H9 (cell line): Measurements from ENCODE around the gene RNF31. TPM values are rescaled to one million over a fixed set of nuclear protein-coding genes. Genes with fewer than 3 reads are reported as not detected.

ENCODE experiments used
- DNase-seq: peaks from one replicate; pipeline ENCODE4 v3.0.0-alpha.2; 2017
- H2AFZ ChIP-seq: one replicate; pipeline ENCODE4 v1.6.1; 2013; ENCODE audit warnings: mild to moderate bottlenecking, low read length, control low read depth, moderate library complexity
- H2AK5ac ChIP-seq: 2 replicates; pipeline ENCODE4 v1.6.1; 2013; ENCODE audit warnings: low read length, control low read depth, mixed read lengths; ENCODE audit not compliant: insufficient read length
- H2BK120ac ChIP-seq: one replicate; pipeline ENCODE4 v1.6.1; 2013; ENCODE audit warnings: low read depth, mild to moderate bottlenecking, low read length, control low read depth, inconsistent platforms; ENCODE audit not compliant: poor library complexity, severe bottlenecking
- H2BK12ac ChIP-seq: 2 replicates; pipeline ENCODE4 v1.6.1; 2013; ENCODE audit warnings: low read length, control low read depth, mixed read lengths, low read depth; ENCODE audit not compliant: insufficient read length
- H2BK15ac ChIP-seq: 2 replicates; pipeline ENCODE4 v1.6.1; 2013; ENCODE audit warnings: low read depth, low read length, control low read depth
- H2BK20ac ChIP-seq: one replicate; pipeline ENCODE4 v1.6.1; 2013; ENCODE audit warnings: low read depth, mild to moderate bottlenecking, low read length, control low read depth, inconsistent platforms; ENCODE audit not compliant: poor library complexity, severe bottlenecking
- H2BK5ac ChIP-seq: 2 replicates; pipeline ENCODE4 v1.6.1; 2013; ENCODE audit warnings: low read length, control low read depth, mixed read lengths; ENCODE audit not compliant: insufficient read length
- H3K14ac ChIP-seq: 2 replicates; pipeline ENCODE4 v1.6.1; 2013; ENCODE audit warnings: low read length, control low read depth; ENCODE audit not compliant: insufficient read depth
- H3K18ac ChIP-seq: 2 replicates; pipeline ENCODE4 v1.6.1; 2013; ENCODE audit warnings: low read depth, mild to moderate bottlenecking, mixed read lengths, low read length, control low read depth; ENCODE audit not compliant: insufficient read length
- H3K23ac ChIP-seq: 2 replicates; pipeline ENCODE4 v1.6.1; 2013; ENCODE audit warnings: low read length, control low read depth, mixed read lengths, low read depth; ENCODE audit not compliant: insufficient read length
- H3K23me2 ChIP-seq: 2 replicates; pipeline ENCODE4 v1.6.1; 2013; ENCODE audit warnings: low read depth, mild to moderate bottlenecking, mixed read lengths, low read length, control low read depth; ENCODE audit not compliant: insufficient read length, poor library complexity, severe bottlenecking
- H3K27ac ChIP-seq: 2 replicates; pipeline ENCODE4 v1.5.1; 2013; ENCODE audit warnings: low read length, control low read depth, mixed read lengths, low read depth; ENCODE audit not compliant: insufficient read length
- H3K27me3 ChIP-seq: 2 replicates; pipeline ENCODE4 v1.6.1; 2013; ENCODE audit warnings: low read length, control low read depth, inconsistent platforms; ENCODE audit not compliant: insufficient read depth
- H3K4ac ChIP-seq: 2 replicates; pipeline ENCODE4 v1.6.1; 2013; ENCODE audit warnings: low read depth, mild to moderate bottlenecking, control low read depth, inconsistent platforms, low read length, moderate library complexity
- H3K4me1 ChIP-seq: 2 replicates; pipeline ENCODE4 v1.6.1; 2013; ENCODE audit warnings: low read length, control low read depth, inconsistent platforms; ENCODE audit not compliant: insufficient read depth
- H3K4me2 ChIP-seq: 2 replicates; pipeline ENCODE4 v1.6.1; 2013; ENCODE audit warnings: low read length, control low read depth, mixed read lengths; ENCODE audit not compliant: insufficient read length, insufficient read depth
- H3K56ac ChIP-seq: 2 replicates; pipeline ENCODE4 v1.6.1; 2013; ENCODE audit warnings: low read depth, mild to moderate bottlenecking, mixed read lengths, low read length, control low read depth; ENCODE audit not compliant: insufficient read length
- H3K79me1 ChIP-seq: 2 replicates; pipeline ENCODE4 v1.6.1; 2013; ENCODE audit warnings: low read depth, mild to moderate bottlenecking, moderate library complexity, low read length, control low read depth, inconsistent platforms; ENCODE audit not compliant: insufficient read depth, poor library complexity, severe bottlenecking
- H3K79me2 ChIP-seq: 2 replicates; pipeline ENCODE4 v1.6.1; 2013; ENCODE audit warnings: low read length, control low read depth, inconsistent platforms; ENCODE audit not compliant: insufficient read depth
- H3K9ac ChIP-seq: 2 replicates; pipeline ENCODE4 v1.6.1; 2013; ENCODE audit warnings: low read length, control low read depth, mixed read lengths; ENCODE audit not compliant: insufficient read length; ENCODE audit errors: extremely low read depth
- H3K9me3 ChIP-seq: one replicate; pipeline ENCODE4 v1.6.1; 2013; ENCODE audit warnings: low read depth, low read length, inconsistent platforms; ENCODE audit not compliant: control insufficient read depth
- H3T11ph ChIP-seq: one replicate; pipeline ENCODE4 v1.6.1; 2013; ENCODE audit warnings: mild to moderate bottlenecking, low read length, control low read depth, inconsistent platforms
- H4K20me1 ChIP-seq: one replicate; pipeline ENCODE4 v1.6.1; 2013; ENCODE audit not compliant: control insufficient read depth, insufficient read length, insufficient read depth
- H4K5ac ChIP-seq: 2 replicates; pipeline ENCODE4 v1.6.1; 2013; ENCODE audit warnings: low read depth, mild to moderate bottlenecking, mixed read lengths, low read length, control low read depth; ENCODE audit not compliant: insufficient read length
- H4K8ac ChIP-seq: replicated peaks from 2 replicates; pipeline ENCODE4 v1.6.1; 2013; ENCODE audit warnings: low read length, control low read depth, mixed read lengths, low read depth; ENCODE audit not compliant: insufficient read length
- H4K91ac ChIP-seq: 2 replicates; pipeline ENCODE4 v1.6.1; 2013; ENCODE audit warnings: low read depth, mild to moderate bottlenecking, moderate library complexity, mixed read lengths, low read length, control low read depth; ENCODE audit not compliant: insufficient read length
- H3K27ac Mint-ChIP-seq, 3 experiments: 2 replicates in 2 of 3; 3 replicates in 1 of 3; pipeline ENCODE4 v1.8.0; 2020 to 2021; ENCODE audit warnings: mixed read lengths in 3 of 3, mild to moderate bottlenecking in 1 of 3, moderate library complexity in 1 of 3
- H3K27me3 Mint-ChIP-seq: 2 replicates; pipeline ENCODE4 v1.8.0; 2021; ENCODE audit warnings: low read depth, mild to moderate bottlenecking, moderate library complexity, mixed read lengths
- H3K36me3 Mint-ChIP-seq, 3 experiments: 2 replicates in 2 of 3; 3 replicates in 1 of 3; pipeline ENCODE4 v1.8.0; 2020 to 2021; ENCODE audit warnings: low read depth in 3 of 3, mixed read lengths in 3 of 3; ENCODE audit not compliant: insufficient read depth in 1 of 3
- H3K4me1 Mint-ChIP-seq, 2 experiments: 2 replicates each; pipeline ENCODE4 v1.8.0; 2020; ENCODE audit warnings: mixed read lengths in 2 of 2
- H3K4me3 Mint-ChIP-seq, 2 experiments: 2 replicates in 1 of 2; 3 replicates in 1 of 2; pipeline ENCODE4 v1.8.0; 2020 to 2021; ENCODE audit warnings: mild to moderate bottlenecking in 2 of 2, mixed read lengths in 2 of 2, moderate library complexity in 1 of 2
- H3K9me3 Mint-ChIP-seq, 2 experiments: 2 replicates in 1 of 2; 3 replicates in 1 of 2; pipeline ENCODE4 v1.8.0; 2020; ENCODE audit warnings: mild to moderate bottlenecking in 2 of 2, mixed read lengths in 2 of 2, moderate library complexity in 1 of 2
- CTCF ChIP-seq: fragments of 200-600 bp; sonication (generic); conservative IDR thresholded peaks from 3 replicates; pipeline ENCODE4 v1.8.0; 2021; ENCODE audit warnings: antibody characterized with exemption, mild to moderate bottlenecking
- WGBS: extraction: QIAGEN DNeasy Blood & Tissue Kit; methylation state at CpG from one replicate; pipeline ENCODE4 v1.1.7; 2013; ENCODE audit warnings: missing lambda C conversion rate, low lambda C conversion rate, mixed read lengths; ENCODE audit not compliant: insufficient read length; ENCODE audit errors: extremely low coverage; 5-methylcytosine and 5-hydroxymethylcytosine counted together
- total RNA-seq: library from RNA; stranded (reverse); gene quantifications from 2 replicates; pipeline ENCODE4 v1.2.1, GENCODE V29; 2021

The RNF31 gene
- total RNA-seq, 1 experiment from 2014 or later, result 87.3 TPM

- Histone ChIP-seq H2AFZ (no peak overlapping the region), H2AK5ac (no peak overlapping the region)
- no peak for TF ChIP-seq CTCF
These were observed 48.1 kb upstream of the RNF31 start for GRCh38 chr14:24098927-24099813.

More at GRCh38 chr14:24098927-24099813, 48.1 kb upstream of the RNF31 start:
- H3K27ac Mint-ChIP-seq, result no peak overlapping the region; a peak in 1 of 7 replicates
- no peak overlapping the region for H2BK15ac ChIP-seq
- H3K36me3 Mint-ChIP-seq, result peaks cover 63 to 80% (median 68%) of the 10 kb centered on the region in 3 experiments
- no peak overlapping the region; a peak in 1 of 5 replicates for H3K4me3 Mint-ChIP-seq
- no peak overlapping the region for H2BK120ac ChIP-seq
- H3K4ac ChIP-seq, result no peak overlapping the region
- no peak overlapping the region for H3K23ac ChIP-seq
- WGBS, result no CpG with 5 or more reads among the region's 17 CpGs
- no peaks in the 10 kb centered on the region; the same call in 1 of the 2 replicates for H3K79me2 ChIP-seq
- H3K9me3 ChIP-seq, result no peaks in the 10 kb centered on the region
- no peaks in the 10 kb centered on the region for H3K79me1 ChIP-seq
- peaks cover 10 to 13% of the 10 kb centered on the region in 2 experiments for H3K9me3 Mint-ChIP-seq
- H3K4me1 Mint-ChIP-seq, result peaks cover 10 to 16% of the 10 kb centered on the region in 2 experiments
- H4K5ac ChIP-seq, result no peak overlapping the region
- DNase-seq, result no peak
- no peak overlapping the region for H3K18ac ChIP-seq
- H2BK12ac ChIP-seq, result no peak overlapping the region
- no peak overlapping the region for H4K8ac ChIP-seq
- H4K91ac ChIP-seq, result no peak overlapping the region
- no peak overlapping the region for H3K9ac ChIP-seq
- no peaks in the 10 kb centered on the region; the same call in 1 of the 2 replicates for H3K27me3 Mint-ChIP-seq
- no peak overlapping the region for H3K4me2 ChIP-seq
- no peaks in the 10 kb centered on the region for H3K27me3 ChIP-seq
- H2BK20ac ChIP-seq, result no peak overlapping the region
- no peak overlapping the region for H2BK5ac ChIP-seq
- H3K56ac ChIP-seq, result no peak overlapping the region
- no peaks in the 10 kb centered on the region for H3K4me1 ChIP-seq
- no peak overlapping the region for H3K14ac ChIP-seq
- no peaks in the 10 kb centered on the region for H4K20me1 ChIP-seq
- peaks cover 6% of the 10 kb centered on the region for H3K23me2 ChIP-seq
- no peak overlapping the region for H3K27ac ChIP-seq
- no peak overlapping the region for H3T11ph ChIP-seq
